ENCODE data around the gene PRLHR. TPM values are rescaled to one million over a fixed set of nuclear protein-coding genes. Genes with fewer than 3 reads are reported as not detected.
A peak's percentile ranks its signal among the peaks of the same experiment; 100 is the strongest.

The PRLHR gene
- polyA plus RNA-seq, 3 donors = not detected

GRCh38 chr10:118572256-118573041 lies 23.0 kb downstream of the PRLHR start:
- Histone ChIP-seq H3K4me1 (ENCODE audit: control insufficient read depth in 1 of 2, insufficient read depth in 2 of 2, low read length in 2 of 2) (no peaks in the 10 kb centered on the region), H3K27me3 (ENCODE audit: control insufficient read depth in 2 of 2, insufficient read depth in 2 of 2, low read length in 2 of 2) (no peaks in the 10 kb centered on the region), H3K27ac (ENCODE audit: low read depth in 1 of 2, low read length in 2 of 2) (no peak overlapping the region), H4K20me1 (ENCODE audit: insufficient read depth, low read length) (no peaks in the 10 kb centered on the region), H3K4me2 (replicated peaks; ENCODE audit: extremely low read depth, low read length, poor library complexity, severe bottlenecking) (no peak overlapping the region), H3K9me3 (replicated peaks in 1 of 2; ENCODE audit: control insufficient read depth in 1 of 2, insufficient read depth in 1 of 2, low read length in 2 of 2) (no peaks in the 10 kb centered on the region), H3K9ac (ENCODE audit: insufficient read depth, low read length, poor library complexity, severe bottlenecking) (no peak overlapping the region), H3K4me3 (replicated peaks in 1 of 3; ENCODE audit: low read depth in 2 of 3, low read length in 3 of 3) (no peak overlapping the region), H3K79me2 (ENCODE audit: insufficient read depth, low read length) (no peaks in the 10 kb centered on the region), H3K36me3 (replicated peaks in 1 of 2; ENCODE audit: control insufficient read depth in 1 of 2, insufficient read depth in 2 of 2, low read length in 2 of 2) (no peaks in the 10 kb centered on the region), H2AFZ (ENCODE audit: insufficient read depth, low read depth, low read length, poor library complexity, severe bottlenecking) (no peak overlapping the region)
- 88% methylated on average over 10 of the region's 11 CpGs for WGBS (ENCODE audit: insufficient coverage)
- Mint-ChIP-seq H3K27ac (no peak overlapping the region), H3K9me3 (no peaks in the 10 kb centered on the region), H3K27me3 (ENCODE audit: low read depth in 3 of 3) (peaks cover 8 to 17% (median 15%) of the 10 kb centered on the region in 3 donors), H3K4me1 (peaks cover 4% of the 10 kb centered on the region), H3K4me3 (no peak overlapping the region), H3K36me3 (no peaks in the 10 kb centered on the region)
- TF ChIP-seq CTCF (IDR thresholded peaks at IDR 0.05) = no peak
- intact Hi-C loops (cut with micrococcal nuclease) = no loop called here
- no peak for DNase-seq

GRCh38 chr10:118571123-118571522 lies 24.3 kb downstream of the PRLHR start:
- WGBS (ENCODE audit: insufficient coverage) = 60% methylated on average over 1 of the region's 3 CpGs
- Mint-ChIP-seq H3K27ac (peak overlapping the region in 1 of 7 donors; percentile 54), H3K36me3 (no peaks in the 10 kb centered on the region), H3K4me1 (peaks cover 4% of the 10 kb centered on the region), H3K4me3 (no peak overlapping the region), H3K27me3 (ENCODE audit: low read depth in 3 of 3) (peaks cover 8 to 18% (median 13%) of the 10 kb centered on the region in 3 donors), H3K9me3 (no peaks in the 10 kb centered on the region)
- Histone ChIP-seq H3K4me3 (replicated peaks in 1 of 3; ENCODE audit: low read depth in 2 of 3, low read length in 3 of 3) (no peak overlapping the region), H3K4me2 (replicated peaks; ENCODE audit: extremely low read depth, low read length, poor library complexity, severe bottlenecking) (no peak overlapping the region), H3K9me3 (replicated peaks in 1 of 2; ENCODE audit: control insufficient read depth in 1 of 2, insufficient read depth in 1 of 2, low read length in 2 of 2) (no peaks in the 10 kb centered on the region), H2AFZ (ENCODE audit: insufficient read depth, low read depth, low read length, poor library complexity, severe bottlenecking) (no peak overlapping the region), H3K36me3 (replicated peaks in 1 of 2; ENCODE audit: control insufficient read depth in 1 of 2, insufficient read depth in 2 of 2, low read length in 2 of 2) (no peaks in the 10 kb centered on the region), H3K79me2 (ENCODE audit: insufficient read depth, low read length) (no peaks in the 10 kb centered on the region), H3K27me3 (ENCODE audit: control insufficient read depth in 2 of 2, insufficient read depth in 2 of 2, low read length in 2 of 2) (no peaks in the 10 kb centered on the region), H3K27ac (ENCODE audit: low read depth in 1 of 2, low read length in 2 of 2) (no peak overlapping the region), H3K4me1 (ENCODE audit: control insufficient read depth in 1 of 2, insufficient read depth in 2 of 2, low read length in 2 of 2) (no peaks in the 10 kb centered on the region), H3K9ac (ENCODE audit: insufficient read depth, low read length, poor library complexity, severe bottlenecking) (no peak overlapping the region), H4K20me1 (ENCODE audit: insufficient read depth, low read length) (no peaks in the 10 kb centered on the region)
- DNase-seq = no peak
- intact Hi-C loops (cut with micrococcal nuclease) = no loop called here
- TF ChIP-seq CTCF (IDR thresholded peaks at IDR 0.05) = no peak
